ENCODE measurements around the gene KLHL17.

KLHL17 gene

GRCh38 chr1:960363-961131 is at the start of gene KLHL17:
Gene KLHL17 (plus strand): TSS chr1:960584. CDS start chr1:960694, 110 bp downstream.
- peak; percentile 82 for DNase-seq

GRCh38 chr1:910881-911721 is 49.3 kb upstream of the KLHL17 start:
- DNase-seq, result no peak

- DNase-seq, result no peak
Measured at GRCh38 chr1:911875-912739, 48.3 kb upstream of the KLHL17 start.

- DNase-seq, result no peak
Measured at GRCh38 chr1:912740-913301, 47.6 kb upstream of the KLHL17 start.

- peak; percentile 31 for DNase-seq
Measured at GRCh38 chr1:913491-914130, 46.8 kb upstream of the KLHL17 start.

GRCh38 chr1:914131-914890 is 46.1 kb upstream of the KLHL17 start:
- DNase-seq, result peak; percentile 37

GRCh38 chr1:914891-915280 is 45.5 kb upstream of the KLHL17 start:
- no peak for DNase-seq

- DNase-seq, result peak; percentile 40
Measured at GRCh38 chr1:915295-916172, 44.9 kb upstream of the KLHL17 start.

- DNase-seq, result peak; percentile 38
Measured at GRCh38 chr1:916173-917075, 44.0 kb upstream of the KLHL17 start.

GRCh38 chr1:917076-917459 is 43.3 kb upstream of the KLHL17 start:
- no peak for DNase-seq

- DNase-seq, result no peak
Measured at GRCh38 chr1:917466-918091, 42.8 kb upstream of the KLHL17 start.

- no peak for DNase-seq
Measured at GRCh38 chr1:918353-918752, 42.0 kb upstream of the KLHL17 start.

GRCh38 chr1:918843-919242 is 41.5 kb upstream of the KLHL17 start:
- no peak for DNase-seq

GRCh38 chr1:919271-919872 is 41.0 kb upstream of the KLHL17 start:
- no peak for DNase-seq

GRCh38 chr1:920010-920409 is 40.4 kb upstream of the KLHL17 start:
- DNase-seq, result no peak

- DNase-seq, result no peak
Measured at GRCh38 chr1:920521-920920, 39.9 kb upstream of the KLHL17 start.

- peak; percentile 86 for DNase-seq
Measured at GRCh38 chr1:921011-921837, 39.2 kb upstream of the KLHL17 start.

Data from right forelimb (tissue), 1 donor.